CD4-positive, alpha-beta T cell treated with Interleukin-2 at 100 ng/mL for 4 hours (primary cell): ENCODE results near the gene BEST1.

Source experiments
- DNase-seq: peaks from one replicate; pipeline ENCODE4 v3.0.0-alpha.2; 2020; ENCODE audit warnings: low spot score

Gene BEST1

GRCh38 chr11:61916737-61917333 lies 33.3 kb upstream of the BEST1 start:
- DNase-seq: no peak

GRCh38 chr11:61917334-61918109 lies 32.6 kb upstream of the BEST1 start, which contains the start of gene RAB3IL1:
Gene RAB3IL1, minus strand, starts transcription at chr11:61917566. Its CDS starts 199 bp downstream, at chr11:61917367.
- no peak for DNase-seq

GRCh38 chr11:61918251-61918937 lies 31.8 kb upstream of the BEST1 start:
- no peak for DNase-seq

GRCh38 chr11:61918938-61919704 lies 31.0 kb upstream of the BEST1 start:
- no peak for DNase-seq

GRCh38 chr11:61919705-61920631 lies 30.2 kb upstream of the BEST1 start:
- DNase-seq: no peak

GRCh38 chr11:61921446-61921845 lies 28.7 kb upstream of the BEST1 start:
- DNase-seq: no peak

GRCh38 chr11:61922539-61922938 lies 27.6 kb upstream of the BEST1 start:
- DNase-seq: no peak

GRCh38 chr11:61923166-61924063 lies 26.7 kb upstream of the BEST1 start:
- no peak for DNase-seq

- no peak for DNase-seq
Observed at GRCh38 chr11:61924064-61924455, 26.1 kb upstream of the BEST1 start.

- no peak for DNase-seq
Observed at GRCh38 chr11:61925736-61926135, 24.4 kb upstream of the BEST1 start.

- DNase-seq: no peak
Observed at GRCh38 chr11:61926235-61926634, 23.9 kb upstream of the BEST1 start.

- DNase-seq: no peak
Observed at GRCh38 chr11:61927501-61927900, 22.6 kb upstream of the BEST1 start.

- no peak for DNase-seq
Observed at GRCh38 chr11:61928606-61929005, 21.5 kb upstream of the BEST1 start.

GRCh38 chr11:61930933-61931332 lies 19.2 kb upstream of the BEST1 start:
- DNase-seq: no peak

GRCh38 chr11:61935861-61936260 lies 14.3 kb upstream of the BEST1 start:
- no peak for DNase-seq

GRCh38 chr11:61940466-61940865 lies 9.7 kb upstream of the BEST1 start:
- DNase-seq: no peak

- DNase-seq: no peak
Observed at GRCh38 chr11:61945191-61945590, 5.0 kb upstream of the BEST1 start.

GRCh38 chr11:61946894-61947293 lies 3.3 kb upstream of the BEST1 start:
- no peak for DNase-seq

- peak; percentile 68 for DNase-seq
Observed at GRCh38 chr11:61947486-61948210, 2.5 kb upstream of the BEST1 start.

GRCh38 chr11:61948505-61948904 lies 1.6 kb upstream of the BEST1 start:
- DNase-seq: no peak
